ENCODE results near the gene PHLPP2.

- no peak for TF ChIP-seq CTCF (IDR thresholded peaks at IDR 0.05)
- TF ChIP-seq POLR2AphosphoS5 (IDR thresholded peaks at IDR 0.05; ENCODE audit: low read depth, low read length): no peak
- no peak for TF ChIP-seq SIN3A (IDR thresholded peaks at IDR 0.05; ENCODE audit: borderline replicate concordance, insufficient read depth, low read depth, low read length)
- no peak for TF ChIP-seq REST (IDR thresholded peaks at IDR 0.05; ENCODE audit: insufficient read depth in 1 of 2, low read depth in 2 of 2, low read length in 1 of 2)
- TF ChIP-seq TCF7L2 (IDR thresholded peaks at IDR 0.05; ENCODE audit: low read depth, low read length): no peak
Observed at GRCh38 chr16:71711789-71712188, 12.7 kb downstream of the PHLPP2 start.

All from Panc1 (cell line).